ENCODE results near the gene CRPPA.

GRCh38 chr7:16455591-16455990 is 34.3 kb upstream of the CRPPA start:
- no peak for TF ChIP-seq CTCF (IDR thresholded peaks at IDR 0.05)
- TF ChIP-seq POLR2AphosphoS5 (IDR thresholded peaks at IDR 0.05) = no peak
